Neural progenitor cell (in vitro differentiated cells): ENCODE results near the gene ASNSD1. TPM values are rescaled to one million over a fixed set of nuclear protein-coding genes. Genes with fewer than 3 reads are reported as not detected.
A peak's percentile ranks its signal among the peaks of the same experiment; 100 is the strongest.

Source experiments
- DNase-seq: peaks from one replicate; pipeline ENCODE4 v3.0.0-alpha.2; 2016; ENCODE audit warnings: low spot score
- H2AFZ ChIP-seq: fragments of 200-600 bp; sonication (generic); replicated peaks from 2 replicates; pipeline ENCODE4 v1.6.1; 2016; ENCODE audit warnings: antibody characterized with exemption
- H3F3A ChIP-seq: fragments of 200-600 bp; sonication (generic); 2 replicates; pipeline ENCODE4 v1.6.1; 2016; ENCODE audit warnings: antibody characterized with exemption, low read depth
- H3K27ac ChIP-seq: fragments of 200-600 bp; sonication (generic); 2 replicates; pipeline ENCODE4 v1.5.1; 2016; ENCODE audit warnings: mild to moderate bottlenecking
- H3K27me3 ChIP-seq: fragments of 200-600 bp; sonication (generic); 2 replicates; pipeline ENCODE4 v1.6.1; 2016; ENCODE audit warnings: mild to moderate bottlenecking, moderate library complexity
- H3K36me3 ChIP-seq: fragments of 200-600 bp; sonication (generic); 2 replicates; pipeline ENCODE4 v1.5.1; 2016
- H3K4me1 ChIP-seq: fragments of 200-600 bp; sonication (generic); 2 replicates; pipeline ENCODE4 v1.6.1; 2016; ENCODE audit warnings: mixed run types
- H3K4me2 ChIP-seq: fragments of 200-600 bp; sonication (generic); 2 replicates; pipeline ENCODE4 v1.6.1; 2016
- H3K4me3 ChIP-seq: fragments of 200-600 bp; sonication (generic); 2 replicates; pipeline ENCODE4 v1.5.1; 2016
- H3K79me2 ChIP-seq: fragments of 200-600 bp; sonication (generic); 2 replicates; pipeline ENCODE4 v1.6.1; 2016; ENCODE audit warnings: low read depth
- H3K9ac ChIP-seq: fragments of 200-600 bp; sonication (generic); 2 replicates; pipeline ENCODE4 v1.6.1; 2016
- H3K9me3 ChIP-seq: fragments of 200-600 bp; sonication (generic); 2 replicates; pipeline ENCODE4 v1.5.1; 2016; ENCODE audit warnings: low read depth
- H4K20me1 ChIP-seq: fragments of 200-600 bp; sonication (generic); 2 replicates; pipeline ENCODE4 v1.6.1; 2016; ENCODE audit warnings: low read depth
- H3K27ac Mint-ChIP-seq: 3 replicates; pipeline ENCODE4 v1.8.0; 2021; ENCODE audit warnings: mixed read lengths
- H3K27me3 Mint-ChIP-seq: 2 replicates; pipeline ENCODE4 v1.8.0; 2022; ENCODE audit warnings: low read depth, mild to moderate bottlenecking, inconsistent platforms, moderate library complexity, mixed read lengths; ENCODE audit not compliant: insufficient read depth
- H3K36me3 Mint-ChIP-seq: 3 replicates; pipeline ENCODE4 v1.8.0; 2021; ENCODE audit warnings: mixed read lengths
- H3K4me1 Mint-ChIP-seq: 3 replicates; pipeline ENCODE4 v1.8.0; 2021; ENCODE audit warnings: mixed read lengths
- H3K4me3 Mint-ChIP-seq: 3 replicates; pipeline ENCODE4 v1.8.0; 2021; ENCODE audit warnings: mild to moderate bottlenecking, moderate library complexity, mixed read lengths
- H3K9me3 Mint-ChIP-seq: 3 replicates; pipeline ENCODE4 v1.8.0; 2020; ENCODE audit warnings: mixed read lengths
- EZH2 ChIP-seq: fragments of 200-600 bp; sonication (generic); IDR thresholded peaks from 2 replicates; pipeline ENCODE4 v1.6.1; 2017; ENCODE audit warnings: antibody characterized with exemption, mild to moderate bottlenecking, moderate library complexity
- EZH2phosphoT487 ChIP-seq: fragments of 200-600 bp; sonication (generic); IDR thresholded peaks from 2 replicates; pipeline ENCODE4 v1.6.1; 2017; ENCODE audit warnings: antibody characterized with exemption
- total RNA-seq: library from RNA; depleted of rRNA; stranded (reverse); fragments of >200 nt; gene quantifications from 2 replicates; pipeline ENCODE4 v1.2.3, GENCODE V29; 2015; ENCODE audit warnings: low replicate concordance
- TF ChIP-seq, protein P1 (sequence below): fragments of 200-600 bp; sonication (generic); IDR thresholded peaks from 2 replicates; pipeline ENCODE4 v1.5.1; 2017; ENCODE audit warnings: antibody characterized with exemption, mild to moderate bottlenecking

ASNSD1 gene
- total RNA-seq, 1 donor from 2014 or later: 100 TPM

DNA sequence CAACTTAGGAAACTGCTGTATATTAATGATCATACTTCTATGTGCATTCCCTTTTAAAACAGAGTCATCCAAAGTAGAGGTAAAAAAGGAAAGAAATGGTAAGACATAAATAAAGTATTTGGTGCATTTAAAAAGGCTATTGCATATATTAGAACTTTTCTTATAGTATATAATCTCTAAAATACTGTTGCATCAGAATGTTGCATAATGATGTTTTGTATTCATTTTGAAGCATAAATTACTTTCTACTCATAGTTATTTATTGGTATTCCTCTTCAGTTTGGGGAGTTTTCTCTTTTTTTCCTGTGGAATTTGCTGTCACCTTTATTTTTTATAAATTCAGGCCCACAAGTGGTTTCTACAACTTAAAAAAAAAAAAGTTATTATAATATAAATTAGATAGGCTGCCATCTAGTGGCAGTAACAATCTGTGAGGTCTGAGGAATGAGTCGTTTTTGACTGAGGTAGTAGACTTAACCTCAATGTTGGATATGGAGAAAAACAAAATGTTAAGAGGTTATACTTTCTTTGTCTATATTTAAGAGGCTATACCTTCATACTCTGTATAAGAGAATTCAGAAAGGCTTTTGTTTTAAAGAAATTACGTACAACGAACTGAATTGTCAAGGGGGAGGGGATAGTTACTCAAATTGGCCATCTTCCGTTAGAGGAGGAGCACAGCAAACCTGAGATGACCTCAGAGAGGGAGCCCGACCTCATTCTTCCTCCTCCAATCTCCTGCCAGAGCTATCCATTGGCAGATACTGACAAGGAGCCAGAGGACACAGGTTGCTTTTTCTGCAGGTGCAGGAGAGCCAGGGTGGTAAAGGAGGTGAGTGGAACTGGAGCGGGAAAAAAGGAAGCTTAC lies 37.0 kb downstream of the ASNSD1 start:
- Mint-ChIP-seq H3K27ac (no peak overlapping the region), H3K27me3 (no peaks in the 10 kb centered on the region), H3K36me3 (no peaks in the 10 kb centered on the region), H3K9me3 (no peaks in the 10 kb centered on the region), H3K4me3 (no peak overlapping the region), H3K4me1 (no peaks in the 10 kb centered on the region)
- peak overlapping the region; percentile 27 for H3K4me3 ChIP-seq
- H3K9me3 ChIP-seq: no peaks in the 10 kb centered on the region
- H3K4me1 ChIP-seq: no peaks in the 10 kb centered on the region
- no peaks in the 10 kb centered on the region for H3K36me3 ChIP-seq
- no peaks in the 10 kb centered on the region for H3F3A ChIP-seq
- no peaks in the 10 kb centered on the region for H3K79me2 ChIP-seq
- H2AFZ ChIP-seq: peak overlapping the region; percentile 38
- TF ChIP-seq, protein P1, sequence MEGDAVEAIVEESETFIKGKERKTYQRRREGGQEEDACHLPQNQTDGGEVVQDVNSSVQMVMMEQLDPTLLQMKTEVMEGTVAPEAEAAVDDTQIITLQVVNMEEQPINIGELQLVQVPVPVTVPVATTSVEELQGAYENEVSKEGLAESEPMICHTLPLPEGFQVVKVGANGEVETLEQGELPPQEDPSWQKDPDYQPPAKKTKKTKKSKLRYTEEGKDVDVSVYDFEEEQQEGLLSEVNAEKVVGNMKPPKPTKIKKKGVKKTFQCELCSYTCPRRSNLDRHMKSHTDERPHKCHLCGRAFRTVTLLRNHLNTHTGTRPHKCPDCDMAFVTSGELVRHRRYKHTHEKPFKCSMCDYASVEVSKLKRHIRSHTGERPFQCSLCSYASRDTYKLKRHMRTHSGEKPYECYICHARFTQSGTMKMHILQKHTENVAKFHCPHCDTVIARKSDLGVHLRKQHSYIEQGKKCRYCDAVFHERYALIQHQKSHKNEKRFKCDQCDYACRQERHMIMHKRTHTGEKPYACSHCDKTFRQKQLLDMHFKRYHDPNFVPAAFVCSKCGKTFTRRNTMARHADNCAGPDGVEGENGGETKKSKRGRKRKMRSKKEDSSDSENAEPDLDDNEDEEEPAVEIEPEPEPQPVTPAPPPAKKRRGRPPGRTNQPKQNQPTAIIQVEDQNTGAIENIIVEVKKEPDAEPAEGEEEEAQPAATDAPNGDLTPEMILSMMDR: peak; percentile 66
- no peak for TF ChIP-seq EZH2
- H3K27me3 ChIP-seq: no peaks in the 10 kb centered on the region
- H3K4me2 ChIP-seq: peak overlapping the region; percentile 50
- H4K20me1 ChIP-seq: no peaks in the 10 kb centered on the region
- DNase-seq: peak; percentile 56
- no peak overlapping the region for H3K27ac ChIP-seq
- H3K9ac ChIP-seq: no peak overlapping the region

- H3K4me2 ChIP-seq: no peak overlapping the region
- no peaks in the 10 kb centered on the region for H3K27me3 Mint-ChIP-seq
Measured at GRCh38 chr2:189700681-189701080, 39.4 kb downstream of the ASNSD1 start.

DNA sequence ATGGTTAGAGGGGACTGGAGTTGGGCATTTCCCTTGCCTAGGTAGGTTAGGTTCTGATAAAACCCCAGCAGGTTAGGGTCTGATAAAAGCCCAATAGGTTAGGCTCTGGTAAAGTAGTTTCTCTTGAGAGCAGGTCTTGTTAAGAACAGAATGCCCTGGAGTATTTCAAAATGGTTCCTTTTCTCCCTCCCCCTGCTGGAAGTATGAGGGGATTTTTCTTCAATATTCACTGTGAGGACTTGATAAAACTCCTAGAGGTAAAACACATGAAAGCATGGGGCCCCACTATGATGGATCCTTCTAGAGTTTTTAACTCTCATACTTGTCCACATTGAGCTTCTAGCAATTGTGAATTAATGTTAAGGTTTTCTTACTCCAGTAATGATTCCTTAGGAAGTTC lies 40.8 kb downstream of the ASNSD1 start:
- TF ChIP-seq, protein P1: peak; percentile 29
- no peak for TF ChIP-seq EZH2
- no peaks in the 10 kb centered on the region for H3F3A ChIP-seq
- Mint-ChIP-seq H3K36me3 (no peaks in the 10 kb centered on the region), H3K4me3 (no peak overlapping the region), H3K27me3 (no peaks in the 10 kb centered on the region), H3K27ac (no peak overlapping the region), H3K9me3 (no peaks in the 10 kb centered on the region), H3K4me1 (no peaks in the 10 kb centered on the region)
- no peak overlapping the region for H3K4me3 ChIP-seq
- no peaks in the 10 kb centered on the region for H4K20me1 ChIP-seq
- no peaks in the 10 kb centered on the region for H3K36me3 ChIP-seq
- H3K27ac ChIP-seq: no peak overlapping the region
- no peaks in the 10 kb centered on the region for H3K9me3 ChIP-seq
- H3K79me2 ChIP-seq: no peaks in the 10 kb centered on the region
- H3K4me1 ChIP-seq: no peaks in the 10 kb centered on the region
- no peaks in the 10 kb centered on the region for H3K27me3 ChIP-seq
- no peak overlapping the region for H2AFZ ChIP-seq
- DNase-seq: no peak
- no peak overlapping the region for H3K9ac ChIP-seq
- H3K4me2 ChIP-seq: no peak overlapping the region

More at GRCh38 chr2:189700681-189701080, 39.4 kb downstream of the ASNSD1 start:
- H3K4me3 Mint-ChIP-seq: no peak overlapping the region
- DNase-seq: no peak
- Histone ChIP-seq H3K9ac (no peak overlapping the region), H3K79me2 (no peaks in the 10 kb centered on the region), H3K4me1 (no peaks in the 10 kb centered on the region), H3K27me3 (no peaks in the 10 kb centered on the region), H3F3A (no peaks in the 10 kb centered on the region), H4K20me1 (no peaks in the 10 kb centered on the region), H3K36me3 (no peaks in the 10 kb centered on the region), H2AFZ (no peak overlapping the region), H3K4me3 (no peak overlapping the region), H3K27ac (no peak overlapping the region), H3K9me3 (no peaks in the 10 kb centered on the region)
- H3K4me1 Mint-ChIP-seq: no peaks in the 10 kb centered on the region
- no peaks in the 10 kb centered on the region for H3K36me3 Mint-ChIP-seq
- no peak overlapping the region for H3K27ac Mint-ChIP-seq
- TF ChIP-seq EZH2phosphoT487 (no peak), EZH2 (no peak)
- TF ChIP-seq, protein P1: no peak
- no peaks in the 10 kb centered on the region for H3K9me3 Mint-ChIP-seq
